Measurements from ENCODE around the gene RAP1GAP. TPM values are rescaled to one million over a fixed set of nuclear protein-coding genes. Genes with fewer than 3 reads are reported as not detected.

The RAP1GAP gene
- total and polyA plus RNA-seq, 2 donors = 2.1 to 4.0 TPM

- Histone ChIP-seq H3K4me3 (ENCODE audit: low read depth, low read length) (no peak overlapping the region), H3K4me1 (ENCODE audit: insufficient read depth) (no peaks in the 10 kb centered on the region), H3K36me3 (ENCODE audit: insufficient read depth) (no peaks in the 10 kb centered on the region), H3K27ac (ENCODE audit: low read depth) (no peak overlapping the region)
- DNase-seq (ENCODE audit: extremely low spot score) = no peak
- WGBS = 88% methylated on average over 7 of the region's 7 CpGs
These were observed 51.1 kb downstream of the RAP1GAP start for GRCh38 chr1:21618059-21618458.

- Histone ChIP-seq H3K4me1 (ENCODE audit: insufficient read depth) (no peaks in the 10 kb centered on the region), H3K4me3 (ENCODE audit: low read depth, low read length) (no peak overlapping the region), H3K27ac (ENCODE audit: low read depth) (no peak overlapping the region), H3K36me3 (ENCODE audit: insufficient read depth) (no peaks in the 10 kb centered on the region)
- WGBS = 94% methylated on average over 16 of the region's 16 CpGs
- DNase-seq (ENCODE audit: extremely low spot score) = no peak
These were observed 51.9 kb downstream of the RAP1GAP start for GRCh38 chr1:21617126-21617738.

- Histone ChIP-seq H3K36me3 (ENCODE audit: insufficient read depth) (no peaks in the 10 kb centered on the region), H3K4me3 (ENCODE audit: low read depth, low read length) (no peak overlapping the region), H3K27ac (ENCODE audit: low read depth) (no peak overlapping the region), H3K4me1 (ENCODE audit: insufficient read depth) (no peaks in the 10 kb centered on the region)
- 74% methylated on average over 8 of the region's 8 CpGs for WGBS
- no peak for DNase-seq (ENCODE audit: extremely low spot score)
These were observed 52.8 kb downstream of the RAP1GAP start for GRCh38 chr1:21616372-21616771.

- DNase-seq (ENCODE audit: extremely low spot score) = no peak
- H3K4me3 ChIP-seq (ENCODE audit: low read depth, low read length) = no peak overlapping the region
- no peaks in the 10 kb centered on the region for H3K4me1 ChIP-seq (ENCODE audit: insufficient read depth)
- 80% methylated on average over 11 of the region's 11 CpGs for WGBS
- H3K36me3 ChIP-seq (ENCODE audit: insufficient read depth) = no peaks in the 10 kb centered on the region
- H3K27ac ChIP-seq (ENCODE audit: low read depth) = no peak overlapping the region
These were observed 54.6 kb downstream of the RAP1GAP start for GRCh38 chr1:21614419-21615115.

GRCh38 chr1:21613072-21613867, 55.9 kb downstream of the RAP1GAP start:
- Histone ChIP-seq H3K4me1 (ENCODE audit: insufficient read depth) (no peaks in the 10 kb centered on the region), H3K36me3 (ENCODE audit: insufficient read depth) (no peaks in the 10 kb centered on the region), H3K4me3 (ENCODE audit: low read depth, low read length) (no peak overlapping the region), H3K27ac (ENCODE audit: low read depth) (no peak overlapping the region)
- no peak for DNase-seq (ENCODE audit: extremely low spot score)
- 80% methylated on average over 19 of the region's 19 CpGs for WGBS

GRCh38 chr1:21612057-21612456, 57.1 kb downstream of the RAP1GAP start:
- H3K4me1 ChIP-seq (ENCODE audit: insufficient read depth) = no peaks in the 10 kb centered on the region
- no peak for DNase-seq (ENCODE audit: extremely low spot score)
- no peaks in the 10 kb centered on the region for H3K36me3 ChIP-seq (ENCODE audit: insufficient read depth)
- H3K27ac ChIP-seq (ENCODE audit: low read depth) = no peak overlapping the region
- no peak overlapping the region for H3K4me3 ChIP-seq (ENCODE audit: low read depth, low read length)
- 94% methylated on average over 13 of the region's 13 CpGs for WGBS

- H3K36me3 ChIP-seq (ENCODE audit: insufficient read depth) = no peaks in the 10 kb centered on the region
- 78% methylated on average over 21 of the region's 21 CpGs for WGBS
- H3K27ac ChIP-seq (ENCODE audit: low read depth) = no peak overlapping the region
- no peaks in the 10 kb centered on the region for H3K4me1 ChIP-seq (ENCODE audit: insufficient read depth)
- no peak overlapping the region for H3K4me3 ChIP-seq (ENCODE audit: low read depth, low read length)
- DNase-seq (ENCODE audit: extremely low spot score) = no peak
These were observed 58.0 kb downstream of the RAP1GAP start for GRCh38 chr1:21610989-21611785.

- no peaks in the 10 kb centered on the region for H3K4me1 ChIP-seq (ENCODE audit: insufficient read depth)
- 84% methylated on average over 16 of the region's 16 CpGs for WGBS
These were observed 59.1 kb downstream of the RAP1GAP start for GRCh38 chr1:21610027-21610426.

GRCh38 chr1:21608798-21609197, 60.4 kb downstream of the RAP1GAP start:
- WGBS = 67% methylated on average over 4 of the region's 4 CpGs
- Histone ChIP-seq H3K36me3 (ENCODE audit: insufficient read depth) (no peaks in the 10 kb centered on the region), H3K4me3 (ENCODE audit: low read depth, low read length) (no peak overlapping the region), H3K27ac (ENCODE audit: low read depth) (no peak overlapping the region), H3K4me1 (ENCODE audit: insufficient read depth) (no peaks in the 10 kb centered on the region)
- no peak for DNase-seq (ENCODE audit: extremely low spot score)

More at GRCh38 chr1:21610027-21610426, 59.1 kb downstream of the RAP1GAP start:
- no peaks in the 10 kb centered on the region for H3K36me3 ChIP-seq (ENCODE audit: insufficient read depth)
- H3K27ac ChIP-seq (ENCODE audit: low read depth) = no peak overlapping the region
- DNase-seq (ENCODE audit: extremely low spot score) = no peak
- no peak overlapping the region for H3K4me3 ChIP-seq (ENCODE audit: low read depth, low read length)

GRCh38 chr1:21607549-21608529, 61.3 kb downstream of the RAP1GAP start:
- no peak overlapping the region for H3K4me3 ChIP-seq (ENCODE audit: low read depth, low read length)
- DNase-seq (ENCODE audit: extremely low spot score) = peak; percentile 61
- no peak overlapping the region for H3K27ac ChIP-seq (ENCODE audit: low read depth)
- no peaks in the 10 kb centered on the region for H3K36me3 ChIP-seq (ENCODE audit: insufficient read depth)
- no peaks in the 10 kb centered on the region for H3K4me1 ChIP-seq (ENCODE audit: insufficient read depth)
- 43% methylated on average over 37 of the region's 37 CpGs for WGBS

- no peak overlapping the region for H3K4me3 ChIP-seq (ENCODE audit: low read depth, low read length)
- H3K36me3 ChIP-seq (ENCODE audit: insufficient read depth) = no peaks in the 10 kb centered on the region
- DNase-seq (ENCODE audit: extremely low spot score) = no peak
- 83% methylated on average over 15 of the region's 15 CpGs for WGBS
- no peak overlapping the region for H3K27ac ChIP-seq (ENCODE audit: low read depth)
- no peaks in the 10 kb centered on the region for H3K4me1 ChIP-seq (ENCODE audit: insufficient read depth)
These were observed 63.0 kb downstream of the RAP1GAP start for GRCh38 chr1:21605964-21606705.
